Calu3 (cell line): ENCODE results near the gene CABP5. TPM values are rescaled to one million over a fixed set of nuclear protein-coding genes. Genes with fewer than 3 reads are reported as not detected.
"Not testable (repeated sequence)": the region's sequence is repeated elsewhere in the genome, so short reads cannot be mapped to it uniquely, and the experiment has no call there.

Experiments
- BruUV-seq: library from RNA; stranded (reverse); fragments of 400-500 nt; replicated peaks from 2 replicates; lab custom pipeline; 2021; lab: Mats Ljungman, UMichigan
- CTCF ChIA-PET: fragments of 300-600 bp; sonication (Branson Sonifier 250); formaldehyde crosslinking; loops from one replicate; lab custom pipeline; 2022; ENCODE audit warnings: antibody characterized with exemption; lab: Charles Lee
- DNase-seq: peaks from one replicate; pipeline ENCODE4 v3.0.0; 2022
- H3K27ac Mint-ChIP-seq: one replicate; pipeline ENCODE4 v1.8.0; 2022; ENCODE audit warnings: mixed read lengths; ENCODE audit not compliant: unreplicated experiment
- H3K27me3 Mint-ChIP-seq: one replicate; pipeline ENCODE4 v1.8.0; 2022; ENCODE audit warnings: mixed read lengths; ENCODE audit not compliant: unreplicated experiment
- H3K36me3 Mint-ChIP-seq: one replicate; pipeline ENCODE4 v1.8.0; 2022; ENCODE audit warnings: mild to moderate bottlenecking, moderate library complexity, mixed read lengths; ENCODE audit not compliant: insufficient read depth, unreplicated experiment
- H3K4me1 Mint-ChIP-seq: one replicate; pipeline ENCODE4 v1.8.0; 2022; ENCODE audit warnings: mild to moderate bottlenecking, low read depth, mixed read lengths; ENCODE audit not compliant: unreplicated experiment
- H3K4me3 Mint-ChIP-seq: one replicate; pipeline ENCODE4 v1.8.0; 2022; ENCODE audit warnings: mild to moderate bottlenecking, low read depth, moderate library complexity, mixed read lengths; ENCODE audit not compliant: unreplicated experiment
- H3K9me3 Mint-ChIP-seq: one replicate; pipeline ENCODE4 v1.8.0; 2022; ENCODE audit warnings: low read depth, mixed read lengths; ENCODE audit not compliant: unreplicated experiment
- CTCF ChIP-seq: fragments of 200-600 bp; IDR thresholded peaks from one replicate; pipeline ENCODE4 v1.8.0; 2022; ENCODE audit warnings: antibody characterized with exemption; ENCODE audit not compliant: unreplicated experiment
- intact Hi-C: fragments of 100-400 bp; cut with micrococcal nuclease; formaldehyde crosslinking; loops from one replicate; pipeline ENCODE4 v1.10.0; 2022; ENCODE audit not compliant: unreplicated experiment
- total RNA-seq: library from RNA; stranded (reverse); gene quantifications from 2 replicates; pipeline ENCODE4 v1.2.3, GENCODE V29; 2022

The CABP5 gene
- total RNA-seq, 1 experiment from 2014 or later = not detected

GRCh38 chr19:48085904-48086864 is 42.3 kb upstream of the CABP5 start:
- TF ChIP-seq CTCF = no peak
- Mint-ChIP-seq H3K36me3 (no peaks in the 10 kb centered on the region), H3K4me1 (peaks cover 7% of the 10 kb centered on the region), H3K27ac (no peak overlapping the region), H3K9me3 (no peaks in the 10 kb centered on the region), H3K4me3 (no peak overlapping the region), H3K27me3 (peaks cover 69% of the 10 kb centered on the region)
- CTCF ChIA-PET = interaction anchor here (1.2 kb wide), 1 partner anchor 8 kb away, joined by 3 read pairs; no protein-coding TSS in a partner anchor
- intact Hi-C loops = no loop called here
- BruUV-seq = no TSS peak
- DNase-seq = no peak

GRCh38 chr19:48085076-48085475 is 41.2 kb upstream of the CABP5 start:
- no peak for TF ChIP-seq CTCF
- intact Hi-C loops = no loop called here

GRCh38 chr19:48081106-48081505 is 37.2 kb upstream of the CABP5 start:
- TF ChIP-seq CTCF = no peak
- DNase-seq = no peak
- Mint-ChIP-seq H3K27me3 (peaks cover 49% of the 10 kb centered on the region), H3K4me1 (no peaks in the 10 kb centered on the region), H3K27ac (no peak overlapping the region), H3K4me3 (no peak overlapping the region), H3K9me3 (no peaks in the 10 kb centered on the region), H3K36me3 (no peaks in the 10 kb centered on the region)
- CTCF ChIA-PET = interaction anchor here (0.6 kb wide), 1 partner anchor 1424 kb away, joined by 4 read pairs; no protein-coding TSS in a partner anchor
- intact Hi-C loops = no loop called here
- BruUV-seq = no TSS peak

More at GRCh38 chr19:48085076-48085475, 41.2 kb upstream of the CABP5 start:
- Mint-ChIP-seq H3K4me1 (peaks cover 3% of the 10 kb centered on the region), H3K27ac (no peak overlapping the region), H3K27me3 (peaks cover 66% of the 10 kb centered on the region), H3K9me3 (no peaks in the 10 kb centered on the region), H3K36me3 (no peaks in the 10 kb centered on the region), H3K4me3 (no peak overlapping the region)
- CTCF ChIA-PET = interaction anchor here (0.5 to 1.2 kb wide), 2 partner anchors 9 to 1214 kb away, joined by 3 to 4 read pairs; no protein-coding TSS in a partner anchor
- no peak for DNase-seq
- BruUV-seq = no TSS peak

GRCh38 chr19:48070177-48070769 is 26.4 kb upstream of the CABP5 start:
- H3K9me3 Mint-ChIP-seq, H3K4me1 Mint-ChIP-seq, H3K4me3 Mint-ChIP-seq, DNase-seq, BruUV-seq, H3K36me3 Mint-ChIP-seq, H3K27ac Mint-ChIP-seq, intact Hi-C loops: not testable (repeated sequence)
- H3K27me3 Mint-ChIP-seq = peaks cover 64% of the 10 kb centered on the region
- CTCF ChIA-PET = interaction anchor here (0.6 kb wide), 1 partner anchor 349 kb away, joined by 4 read pairs; no protein-coding TSS in a partner anchor
